Coronary artery (tissue), 2 donors: ENCODE data around the gene CPEB2.
A peak's percentile ranks its signal among the peaks of the same experiment; 100 is the strongest.

Experiments used
- DNase-seq: peaks from one replicate; pipeline ENCODE4 v3.0.0-alpha.2; 2017; ENCODE audit warnings: low spot score
- H3K27ac ChIP-seq, 2 donors: fragments of 200-600 bp; sonication (generic); one replicate each; pipeline ENCODE4 v1.5.1; 2016 to 2019
- H3K4me3 ChIP-seq: fragments of 200-600 bp; sonication (generic); 2 replicates; pipeline ENCODE4 v1.5.1; 2016; ENCODE audit warnings: mild to moderate bottlenecking, moderate library complexity
- CTCF ChIP-seq: fragments of 200-600 bp; sonication (generic); IDR thresholded peaks from one replicate; pipeline ENCODE4 v1.5.1; 2019; ENCODE audit warnings: antibody characterized with exemption

The CPEB2 gene

DNA sequence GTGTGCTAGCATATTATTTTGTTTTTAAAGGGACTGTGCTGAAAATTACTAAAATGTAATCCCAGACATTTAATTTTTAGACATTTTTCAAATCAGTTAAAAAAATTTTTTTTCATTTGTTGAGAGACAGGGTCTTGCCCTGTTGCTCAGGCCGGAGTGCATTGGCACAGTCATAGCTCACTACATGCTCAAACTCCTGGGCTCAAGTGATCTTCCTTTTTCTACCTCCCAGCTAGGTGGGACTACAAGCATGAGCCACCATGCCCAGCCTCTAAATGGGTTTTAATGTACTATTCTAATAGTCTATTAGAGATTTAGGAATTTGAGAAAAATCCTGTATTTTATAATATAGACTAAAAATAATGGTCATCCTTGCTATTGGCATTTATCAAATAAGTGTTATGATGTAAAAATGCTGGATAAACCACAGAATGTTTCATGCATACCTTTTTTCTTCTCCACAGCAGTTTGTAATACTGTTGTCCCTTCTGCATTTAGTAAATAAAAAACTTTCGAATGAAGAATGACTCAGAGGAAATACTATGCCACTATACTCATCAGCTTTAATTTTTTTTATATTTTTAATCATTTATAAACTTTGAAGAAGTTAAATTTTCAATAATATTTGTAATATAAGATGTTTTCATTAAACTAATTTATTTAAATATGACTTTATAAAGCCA, 29.9 kb downstream of the CPEB2 start:
- no peak for DNase-seq
- no peak for TF ChIP-seq CTCF
- H3K4me3 ChIP-seq: no peak overlapping the region
- no peak overlapping the region for H3K27ac ChIP-seq

DNA sequence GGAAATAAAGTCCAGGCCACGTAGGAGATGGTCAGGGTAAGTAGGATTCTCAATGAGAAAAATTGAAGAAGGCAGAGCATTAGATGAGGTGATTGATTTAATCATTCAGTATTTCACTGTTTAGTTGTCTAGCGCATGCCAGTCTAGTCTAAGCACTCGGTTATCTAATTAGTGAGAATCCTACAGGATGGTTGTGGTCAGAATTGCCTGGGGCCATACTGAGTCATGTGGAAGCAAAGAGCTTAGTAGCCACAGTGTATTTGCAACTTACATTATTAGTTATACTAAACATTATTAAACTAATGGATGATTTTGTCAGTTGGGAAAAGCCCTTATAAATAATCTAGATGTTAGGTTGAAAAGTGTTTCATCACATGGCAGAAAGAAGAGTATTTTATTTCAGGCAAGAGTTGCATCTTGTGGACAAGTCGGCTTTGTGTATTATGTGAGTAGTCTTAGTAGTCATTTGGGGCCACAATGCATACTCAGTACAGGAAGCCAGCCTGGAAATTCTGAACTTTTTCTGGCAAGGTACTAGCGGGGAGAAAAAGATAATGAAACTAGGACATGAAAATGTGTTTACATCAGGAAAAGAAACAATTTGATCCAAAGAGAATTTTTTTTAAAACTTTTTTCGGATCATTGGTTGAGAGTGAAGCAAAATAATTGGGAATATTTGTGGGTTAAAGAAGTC, 31.9 kb downstream of the CPEB2 start:
- peak overlapping the region in 1 of 2 donors; percentile 39 for H3K27ac ChIP-seq
- no peak for TF ChIP-seq CTCF
- H3K4me3 ChIP-seq: peak overlapping the region; percentile 6
- DNase-seq: no peak

DNA sequence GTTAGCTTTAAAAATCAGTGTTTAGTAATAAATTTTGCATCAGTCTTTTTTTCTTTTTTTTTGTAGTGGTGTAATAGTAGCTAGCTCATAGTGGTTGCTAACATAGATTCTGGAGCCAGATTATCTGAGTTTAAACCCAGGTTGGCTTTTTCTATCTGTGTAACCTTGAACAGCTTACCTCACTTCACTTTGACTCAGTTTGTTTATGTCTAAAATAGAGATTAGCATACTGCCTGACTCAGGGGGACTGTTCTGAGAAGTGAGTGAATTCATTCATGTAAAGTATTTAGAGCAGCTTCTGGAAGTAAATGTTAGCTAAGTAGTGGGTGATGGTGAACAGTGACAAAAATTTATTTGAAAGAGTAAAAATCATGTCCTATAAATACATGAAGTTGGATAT, 32.9 kb downstream of the CPEB2 start:
- Histone ChIP-seq H3K4me3 (no peak overlapping the region), H3K27ac (peak overlapping the region; percentile 15)
- no peak for DNase-seq
- TF ChIP-seq CTCF: no peak

GRCh38 chr4:15037923-15038541, 35.8 kb downstream of the CPEB2 start:
- no peak for TF ChIP-seq CTCF
- no peak for DNase-seq
- Histone ChIP-seq H3K27ac (peak overlapping the region; percentile 2 to 33), H3K4me3 (no peak overlapping the region)

GRCh38 chr4:15040916-15041463, 38.7 kb downstream of the CPEB2 start:
- Histone ChIP-seq H3K27ac (peak overlapping the region; percentile 21 to 22), H3K4me3 (no peak overlapping the region)
- no peak for DNase-seq
- TF ChIP-seq CTCF: no peak

DNA sequence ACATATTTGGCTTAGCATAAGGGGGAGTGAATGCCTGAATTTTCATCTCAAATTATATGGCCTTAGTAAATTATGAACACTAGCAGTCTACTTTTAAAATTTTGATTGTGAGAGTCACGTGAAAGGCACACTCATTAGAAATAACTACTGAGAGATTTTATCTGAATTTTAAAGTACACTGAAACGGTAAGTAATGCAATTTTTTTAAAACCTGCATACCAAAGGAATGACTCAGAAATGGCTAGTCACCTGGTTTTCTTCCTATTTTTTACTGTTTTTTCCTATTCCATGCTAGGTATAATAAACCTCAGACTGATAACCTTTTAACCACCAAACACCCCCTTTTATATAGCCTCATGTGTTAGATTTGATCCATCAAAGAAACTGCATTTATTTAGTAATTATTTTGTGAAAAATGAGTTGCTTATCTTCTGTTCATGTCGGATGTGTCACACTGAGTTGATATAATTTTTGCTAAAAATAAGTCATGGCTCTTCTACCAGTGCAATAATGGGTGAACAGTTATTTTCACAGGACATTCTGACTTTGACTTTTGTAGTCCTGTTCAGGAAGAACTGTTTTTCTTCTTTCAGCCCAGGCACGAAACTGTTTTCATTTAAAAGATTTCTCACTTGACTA, 40.4 kb downstream of the CPEB2 start:
- H3K27ac ChIP-seq: peak overlapping the region in 1 of 2 donors; percentile 34
- DNase-seq: no peak
- TF ChIP-seq CTCF: no peak
- H3K4me3 ChIP-seq: no peak overlapping the region
